Bronchus fibroblast of lung (primary cell): ENCODE results near the gene DDX39B. TPM values are rescaled to one million over a fixed set of nuclear protein-coding genes. Genes with fewer than 3 reads are reported as not detected.

Source experiments
- total RNA-seq: library from RNA; depleted of rRNA; stranded (reverse); fragments of >200 nt; gene quantifications from 2 replicates; pipeline ENCODE4 v1.2.3, GENCODE V29; 2015

DDX39B gene
- 498 and 551 TPM in 2 replicates for total RNA-seq

GRCh38 chr6:31541658-31542521 lies at the start of gene DDX39B:
Gene DDX39B, minus strand, starts transcription at chr6:31542003. Its CDS starts 1,471 bp downstream, at chr6:31540532.

GRCh38 chr6:31586008-31586407 lies 44.2 kb upstream of the DDX39B start, which contains the start of gene LST1:
Gene LST1, plus strand, starts transcription at chr6:31586277. Its CDS starts 1,023 bp downstream, at chr6:31587300.

GRCh38 chr6:31582230-31582643 lies 40.4 kb upstream of the DDX39B start, which contains the start of gene LTB:
Gene LTB, minus strand, starts transcription at chr6:31582424. Its CDS starts 7 bp downstream, at chr6:31582417.

GRCh38 chr6:31575335-31575901 lies 33.6 kb upstream of the DDX39B start, which contains the start of gene TNF:
Gene TNF, plus strand, starts transcription at chr6:31575565. Its CDS starts 177 bp downstream, at chr6:31575742.

GRCh38 chr6:31572041-31572911 lies 30.5 kb upstream of the DDX39B start, which contains the start of gene LTA:
Gene LTA, plus strand, starts transcription at chr6:31572289. Its CDS starts 454 bp downstream, at chr6:31572743.

GRCh38 chr6:31546958-31547726 lies 5.3 kb upstream of the DDX39B start, which contains the start of gene NFKBIL1:
Gene NFKBIL1, plus strand, starts transcription at chr6:31547608. Its CDS starts 87 bp downstream, at chr6:31547695.

GRCh38 chr6:31546339-31546957 lies 4.6 kb upstream of the DDX39B start, which contains the start of gene ATP6V1G2:
Gene ATP6V1G2, minus strand, starts transcription at chr6:31546608. Its CDS starts 49 bp downstream, at chr6:31546559.

GRCh38 chr6:31528821-31529328 lies 12.9 kb downstream of the DDX39B start, which contains the start of gene MCCD1:
Gene MCCD1, plus strand, starts transcription at chr6:31528962. Its CDS starts 53 bp downstream, at chr6:31529015.

GRCh38 chr6:31497531-31498476 lies 44.0 kb downstream of the DDX39B start, which contains the start of gene MICB:
Gene MICB, plus strand, starts transcription at chr6:31498145. Its CDS starts 49 bp downstream, at chr6:31498194.

Other genes with a start within 250 kb of the DDX39B start
- gene HLA-B, start 184.8 kb downstream of the DDX39B start, total RNA-seq = 39.8 and 53.1 TPM in 2 replicates
- gene MICA, start 138.4 kb downstream of the DDX39B start, total RNA-seq = 106 and 108 TPM in 2 replicates
- 22.4 and 24.2 TPM in 2 replicates for gene MICB, start 43.9 kb downstream of the DDX39B start, total RNA-seq
- not detected in 2 replicates for gene MCCD1, start 13.0 kb downstream of the DDX39B start, total RNA-seq
- gene ATP6V1G2, start 4.6 kb upstream of the DDX39B start, total RNA-seq = 1.2 and 2.7 TPM in 2 replicates
- gene NFKBIL1, start 5.6 kb upstream of the DDX39B start, total RNA-seq = 17.7 and 19.9 TPM in 2 replicates
- gene LTA, start 30.3 kb upstream of the DDX39B start, total RNA-seq = not detected in 2 replicates
- not detected in 2 replicates for gene TNF, start 33.6 kb upstream of the DDX39B start, total RNA-seq
- gene LTB, start 40.4 kb upstream of the DDX39B start, total RNA-seq = not detected in 2 replicates
- not detected in 2 replicates for gene LST1, start 44.3 kb upstream of the DDX39B start, total RNA-seq
- not detected in 2 replicates for gene NCR3, start 51.0 kb upstream of the DDX39B start, total RNA-seq
- 0.15 TPM in 1 of 2 replicates, not detected in the other for gene AIF1, start 73.2 kb upstream of the DDX39B start, total RNA-seq
- gene PRRC2A, start 78.7 kb upstream of the DDX39B start, total RNA-seq = 103 and 107 TPM in 2 replicates
- 265 and 271 TPM in 2 replicates for gene BAG6, start 110.7 kb upstream of the DDX39B start, total RNA-seq
- 2.9 and 3.6 TPM in 2 replicates for gene APOM, start 113.9 kb upstream of the DDX39B start, total RNA-seq
- 15.6 and 17.7 TPM in 2 replicates for gene C6orf47, start 118.8 kb upstream of the DDX39B start, total RNA-seq
- gene GPANK1, start 123.0 kb upstream of the DDX39B start, total RNA-seq = 14.0 and 14.4 TPM in 2 replicates
- gene CSNK2B, start 124.1 kb upstream of the DDX39B start, total RNA-seq = 316 and 357 TPM in 2 replicates
- gene LY6G5B, start 128.0 kb upstream of the DDX39B start, total RNA-seq = 0.84 and 1.3 TPM in 2 replicates
- gene LY6G5C, start 139.1 kb upstream of the DDX39B start, total RNA-seq = 1.0 and 2.2 TPM in 2 replicates
- 23.5 and 25.1 TPM in 2 replicates for gene ABHD16A, start 161.3 kb upstream of the DDX39B start, total RNA-seq
- not detected in 2 replicates for gene LY6G6F, start 164.9 kb upstream of the DDX39B start, total RNA-seq
- not detected in 2 replicates for gene LY6G6D, start 173.3 kb upstream of the DDX39B start, total RNA-seq
- gene LY6G6C, start 179.7 kb upstream of the DDX39B start, total RNA-seq = not detected in 2 replicates
- gene MPIG6B, start 181.4 kb upstream of the DDX39B start, total RNA-seq = not detected in 2 replicates
- 56.0 and 63.8 TPM in 2 replicates for gene DDAH2, start 187.3 kb upstream of the DDX39B start, total RNA-seq
- 974 and 1,027 TPM in 2 replicates for gene CLIC1, start 194.5 kb upstream of the DDX39B start, total RNA-seq
- 10.9 and 15.5 TPM in 2 replicates for gene MSH5, start 198.0 kb upstream of the DDX39B start, total RNA-seq
- gene SAPCD1, start 220.7 kb upstream of the DDX39B start, total RNA-seq = 3.2 and 5.8 TPM in 2 replicates
- gene VWA7, start 235.3 kb upstream of the DDX39B start, total RNA-seq = 0.45 and 0.67 TPM in 2 replicates